GM12891 (cell line): ENCODE measurements around the gene NAA15.
"Not testable (repeated sequence)": the region's sequence is repeated elsewhere in the genome, so short reads cannot be mapped to it uniquely, and the experiment has no call there.

ENCODE experiments used
- DNase-seq: peaks from one replicate; pipeline ENCODE4 v3.0.0; 2011; ENCODE audit warnings: low spot score; ENCODE audit not compliant: insufficient read length
- FAIRE-seq: peaks from 2 replicates; lab custom pipeline; 2011; peaks lifted over from hg19 to GRCh38; lab: Jason Lieb, UNC
- PAX5 ChIP-seq: IDR thresholded peaks from 2 replicates; pipeline ENCODE4 v1.6.1; 2011; ENCODE audit warnings: low read length, moderate library complexity, mild to moderate bottlenecking; ENCODE audit not compliant: insufficient read depth, severe bottlenecking
- POLR2A ChIP-seq: IDR thresholded peaks from 2 replicates; pipeline ENCODE4 v1.6.1; 2011; ENCODE audit warnings: low read depth, low read length, control low read depth
- POLR2AphosphoS5 ChIP-seq: IDR thresholded peaks from 2 replicates; pipeline ENCODE4 v1.6.1; 2011; ENCODE audit warnings: low read depth, low read length, control low read depth
- POU2F2 ChIP-seq: IDR thresholded peaks from 2 replicates; pipeline ENCODE4 v1.6.1; 2011; ENCODE audit warnings: low read depth, mild to moderate bottlenecking, control low read depth, low read length, moderate library complexity
- SPI1 ChIP-seq: IDR thresholded peaks from 2 replicates; pipeline ENCODE4 v1.6.1; 2011; ENCODE audit warnings: low read depth, low read length, control low read depth
- TAF1 ChIP-seq: IDR thresholded peaks from 2 replicates; pipeline ENCODE4 v1.6.1; 2011; ENCODE audit warnings: low read depth, low read length, control low read depth

The NAA15 gene

GRCh38 chr4:139438141-139438540, 136.8 kb downstream of the NAA15 start:
- no peak for TF ChIP-seq POLR2AphosphoS5
- no peak for TF ChIP-seq SPI1
- no peak for TF ChIP-seq TAF1
- no peak for TF ChIP-seq POU2F2
- TF ChIP-seq POLR2A, result no peak
- no peak for TF ChIP-seq PAX5
- DNase-seq, result no peak
- FAIRE-seq, result peak; percentile 87

GRCh38 chr4:139441029-139441428, 139.7 kb downstream of the NAA15 start:
- FAIRE-seq (no peak), DNase-seq (no peak)
- no peak for TF ChIP-seq TAF1
- no peak for TF ChIP-seq POLR2A
- no peak for TF ChIP-seq SPI1
- no peak for TF ChIP-seq POLR2AphosphoS5
- TF ChIP-seq POU2F2, result no peak
- TF ChIP-seq PAX5, result no peak

- no peak for TF ChIP-seq POLR2AphosphoS5
- no peak for TF ChIP-seq TAF1
- no peak for TF ChIP-seq PAX5
- FAIRE-seq, result no peak
- DNase-seq, result no peak
Measured at GRCh38 chr4:139443661-139444060, 142.4 kb downstream of the NAA15 start.

GRCh38 chr4:139444881-139445280, 143.6 kb downstream of the NAA15 start:
- FAIRE-seq, result not testable (repeated sequence)

GRCh38 chr4:139447078-139447477, 145.8 kb downstream of the NAA15 start:
- DNase-seq, FAIRE-seq: not testable (repeated sequence)

More at GRCh38 chr4:139444881-139445280, 143.6 kb downstream of the NAA15 start:
- not testable (repeated sequence) for DNase-seq

GRCh38 chr4:139450586-139450985, 149.3 kb downstream of the NAA15 start:
- TF ChIP-seq POLR2AphosphoS5 (no peak), SPI1 (no peak), POU2F2 (no peak), PAX5 (no peak), POLR2A (no peak), TAF1 (no peak)
- DNase-seq (no peak), FAIRE-seq (no peak)

- DNase-seq (no peak), FAIRE-seq (no peak)
- TF ChIP-seq SPI1 (no peak), TAF1 (no peak), POU2F2 (no peak), POLR2AphosphoS5 (no peak)
Measured at GRCh38 chr4:139451997-139452396, 150.7 kb downstream of the NAA15 start.

GRCh38 chr4:139453041-139453370, 151.7 kb downstream of the NAA15 start:
- DNase-seq, result peak; percentile 50
- TF ChIP-seq TAF1, result no peak
- no peak for FAIRE-seq

- FAIRE-seq, result peak; percentile 94
Measured at GRCh38 chr4:139453371-139454110, 152.2 kb downstream of the NAA15 start.

GRCh38 chr4:139454111-139455045, 153.1 kb downstream of the NAA15 start, which contains the start of gene RAB33B:
Gene RAB33B, plus strand, starts transcription at chr4:139454121. Its CDS starts 75 bp downstream, at chr4:139454196.
- FAIRE-seq, result no peak
- no peak for DNase-seq
- TF ChIP-seq POU2F2 (no peak; the same call in 1 of the 2 replicates), SPI1 (no peak), POLR2A (peak; percentile 33; the same call in 1 of the 2 replicates)

More at GRCh38 chr4:139453371-139454110, 152.2 kb downstream of the NAA15 start:
- TF ChIP-seq POU2F2 (peak; percentile 56), PAX5 (no peak), POLR2A (peak; percentile 82), SPI1 (peak; percentile 34; the same call in 1 of the 2 replicates), TAF1 (peak; percentile 53; the same call in 1 of the 2 replicates), POLR2AphosphoS5 (peak; percentile 80)
- peak; percentile 85 for DNase-seq

- DNase-seq, result no peak
- no peak for TF ChIP-seq POU2F2
- no peak for TF ChIP-seq TAF1
- TF ChIP-seq POLR2A, result no peak
- TF ChIP-seq SPI1, result peak; percentile 51
- TF ChIP-seq PAX5, result no peak
- TF ChIP-seq POLR2AphosphoS5, result no peak
- FAIRE-seq, result peak; percentile 28
Measured at GRCh38 chr4:139455126-139455538, 153.8 kb downstream of the NAA15 start.
